Activated T-helper 1 cell treated with Interleukin-2 at 50 U/mL for 16 hours (primary cell): ENCODE measurements around the gene SLC25A42.
"Not testable (repeated sequence)": the region's sequence is repeated elsewhere in the genome, so short reads cannot be mapped to it uniquely, and the experiment has no call there.

ENCODE experiments used
- DNase-seq: peaks from one replicate; pipeline ENCODE4 v3.0.0-alpha.2; 2020; ENCODE audit warnings: low read depth

The SLC25A42 gene

GRCh38 chr19:19135713-19136112 is 71.9 kb downstream of the SLC25A42 start:
- DNase-seq, result not testable (repeated sequence)

GRCh38 chr19:19137556-19138108 is 73.8 kb downstream of the SLC25A42 start:
- DNase-seq, result no peak

- DNase-seq, result peak; percentile 91
Measured at GRCh38 chr19:19138109-19138981, 74.6 kb downstream of the SLC25A42 start, which contains the start of gene TMEM161A. TSS of gene TMEM161A (minus strand) at chr19:19138478. CDS start at chr19:19138428, 50 bp downstream.

GRCh38 chr19:19139876-19140229 is 76.1 kb downstream of the SLC25A42 start:
- DNase-seq, result no peak

- no peak for DNase-seq
Measured at GRCh38 chr19:19140476-19140875, 76.7 kb downstream of the SLC25A42 start.

- DNase-seq, result no peak
Measured at GRCh38 chr19:19142347-19142746, 78.6 kb downstream of the SLC25A42 start.

GRCh38 chr19:19145281-19145680 is 81.5 kb downstream of the SLC25A42 start:
- DNase-seq, result no peak

GRCh38 chr19:19145684-19146608 is 82.2 kb downstream of the SLC25A42 start:
- DNase-seq, result peak; percentile 78

GRCh38 chr19:19146865-19147264 is 83.1 kb downstream of the SLC25A42 start:
- no peak for DNase-seq

GRCh38 chr19:19147344-19147743 is 83.5 kb downstream of the SLC25A42 start:
- DNase-seq, result no peak

- DNase-seq, result not testable (repeated sequence)
Measured at GRCh38 chr19:19148504-19148903, 84.7 kb downstream of the SLC25A42 start.

- DNase-seq, result no peak
Measured at GRCh38 chr19:19149435-19149834, 85.6 kb downstream of the SLC25A42 start.

GRCh38 chr19:19151418-19151817 is 87.6 kb downstream of the SLC25A42 start:
- DNase-seq, result no peak

- DNase-seq, result no peak
Measured at GRCh38 chr19:19152668-19153384, 89.0 kb downstream of the SLC25A42 start.

- DNase-seq, result no peak
Measured at GRCh38 chr19:19154768-19155494, 91.1 kb downstream of the SLC25A42 start.

- DNase-seq, result no peak
Measured at GRCh38 chr19:19155495-19156219, 91.9 kb downstream of the SLC25A42 start.

GRCh38 chr19:19157808-19158207 is 94.0 kb downstream of the SLC25A42 start:
- no peak for DNase-seq

- no peak for DNase-seq
Measured at GRCh38 chr19:19159534-19159933, 95.7 kb downstream of the SLC25A42 start.

GRCh38 chr19:19160461-19161035 is 96.8 kb downstream of the SLC25A42 start:
- no peak for DNase-seq

GRCh38 chr19:19162495-19162894 is 98.7 kb downstream of the SLC25A42 start:
- DNase-seq, result no peak
